GM06990 (cell line): ENCODE data around the gene ZNF581.

Source experiments
- DNase-seq: peaks from one replicate; pipeline ENCODE4 v3.0.0-alpha.2; 2011; ENCODE audit not compliant: insufficient read length; ENCODE audit errors: extremely low read depth
- H3K27me3 ChIP-seq: replicated peaks from 2 replicates; pipeline ENCODE4 v1.6.0; 2011; ENCODE audit warnings: low read length; ENCODE audit not compliant: control insufficient read depth, insufficient read depth
- H3K36me3 ChIP-seq: 2 replicates; pipeline ENCODE4 v1.5.1; 2011; ENCODE audit warnings: low read length; ENCODE audit not compliant: control insufficient read depth, insufficient read depth
- H3K4me3 ChIP-seq: replicated peaks from 2 replicates; pipeline ENCODE4 v1.5.1; 2011; ENCODE audit warnings: low read depth, mild to moderate bottlenecking, control low read depth, low read length
- TF ChIP-seq, protein P1 (sequence below): IDR thresholded peaks from 2 replicates; pipeline ENCODE4 v1.5.1; 2011; ENCODE audit warnings: low read length, control low read depth, mild to moderate bottlenecking, inconsistent platforms; ENCODE audit not compliant: insufficient read depth, poor library complexity, severe bottlenecking

Gene ZNF581

GRCh38 chr19:55673889-55674288, 30.4 kb downstream of the ZNF581 start:
- H3K27me3 ChIP-seq = no peaks in the 10 kb centered on the region
- no peak overlapping the region for H3K4me3 ChIP-seq
- no peak for DNase-seq
- H3K36me3 ChIP-seq = peaks cover 32% of the 10 kb centered on the region
- TF ChIP-seq, protein P1, sequence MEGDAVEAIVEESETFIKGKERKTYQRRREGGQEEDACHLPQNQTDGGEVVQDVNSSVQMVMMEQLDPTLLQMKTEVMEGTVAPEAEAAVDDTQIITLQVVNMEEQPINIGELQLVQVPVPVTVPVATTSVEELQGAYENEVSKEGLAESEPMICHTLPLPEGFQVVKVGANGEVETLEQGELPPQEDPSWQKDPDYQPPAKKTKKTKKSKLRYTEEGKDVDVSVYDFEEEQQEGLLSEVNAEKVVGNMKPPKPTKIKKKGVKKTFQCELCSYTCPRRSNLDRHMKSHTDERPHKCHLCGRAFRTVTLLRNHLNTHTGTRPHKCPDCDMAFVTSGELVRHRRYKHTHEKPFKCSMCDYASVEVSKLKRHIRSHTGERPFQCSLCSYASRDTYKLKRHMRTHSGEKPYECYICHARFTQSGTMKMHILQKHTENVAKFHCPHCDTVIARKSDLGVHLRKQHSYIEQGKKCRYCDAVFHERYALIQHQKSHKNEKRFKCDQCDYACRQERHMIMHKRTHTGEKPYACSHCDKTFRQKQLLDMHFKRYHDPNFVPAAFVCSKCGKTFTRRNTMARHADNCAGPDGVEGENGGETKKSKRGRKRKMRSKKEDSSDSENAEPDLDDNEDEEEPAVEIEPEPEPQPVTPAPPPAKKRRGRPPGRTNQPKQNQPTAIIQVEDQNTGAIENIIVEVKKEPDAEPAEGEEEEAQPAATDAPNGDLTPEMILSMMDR = no peak

GRCh38 chr19:55674459-55674840, 31.0 kb downstream of the ZNF581 start:
- no peak for DNase-seq

DNA sequence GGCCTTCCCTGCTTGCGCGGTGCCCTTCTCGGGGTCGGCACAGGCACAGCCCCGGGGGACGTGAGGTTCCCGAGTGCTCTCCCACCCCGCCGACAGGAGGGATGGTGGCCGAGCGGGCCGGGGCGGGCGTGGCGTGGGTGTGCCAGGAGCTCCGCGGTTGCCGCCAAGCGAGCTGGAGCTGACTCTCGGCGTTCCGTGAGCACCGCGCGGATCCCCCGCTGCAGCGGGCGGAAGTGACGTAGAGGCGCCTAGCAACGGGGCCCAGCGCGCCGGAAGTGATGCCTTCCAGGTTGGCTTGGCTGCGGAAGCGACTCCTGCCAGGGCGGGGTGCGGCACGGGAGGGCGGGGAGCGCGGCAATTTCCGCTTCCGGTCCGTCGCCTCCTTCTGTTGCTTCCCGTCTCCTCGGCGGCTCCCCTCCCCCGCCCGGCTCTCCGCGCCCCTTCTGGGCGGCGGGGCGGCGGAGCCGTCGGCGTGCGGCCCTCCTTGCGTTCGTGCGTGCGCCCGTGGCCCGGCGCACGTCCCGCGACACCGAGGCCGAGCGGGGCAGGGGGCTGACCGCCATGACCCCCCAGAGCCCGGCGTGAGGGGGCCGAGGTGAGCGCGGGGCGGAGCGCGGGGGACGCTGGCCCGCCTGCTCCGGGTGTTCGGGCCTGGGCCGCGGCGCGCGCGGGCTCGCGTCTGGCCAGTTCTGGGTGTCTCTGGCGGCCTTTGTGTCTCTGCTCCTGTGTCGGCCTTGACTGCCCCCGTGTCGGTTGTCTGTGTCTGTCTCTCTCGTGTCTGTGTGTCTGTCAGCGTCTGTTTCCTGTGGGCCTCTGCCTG, 31.6 kb downstream of the ZNF581 start, which contains the start of gene EPN1:
EPN1 (plus strand) TSS at position 386 of the 820 bp plus-strand sequence. CDS start 3,402 bp downstream, outside the sequence.
- DNase-seq = peak; percentile 98
- peaks cover 30% of the 10 kb centered on the region for H3K36me3 ChIP-seq
- no peaks in the 10 kb centered on the region for H3K27me3 ChIP-seq
- TF ChIP-seq, protein P1 = no peak
- peak within 1 kb of the TSS; percentile 93 for H3K4me3 ChIP-seq

More at GRCh38 chr19:55674459-55674840, 31.0 kb downstream of the ZNF581 start:
- Histone ChIP-seq H3K27me3 (no peaks in the 10 kb centered on the region), H3K36me3 (peaks cover 32% of the 10 kb centered on the region), H3K4me3 (peak overlapping the region; percentile 93)
- TF ChIP-seq, protein P1 = no peak

GRCh38 chr19:55675661-55676354, 32.4 kb downstream of the ZNF581 start:
- peaks cover 28% of the 10 kb centered on the region for H3K36me3 ChIP-seq

DNA sequence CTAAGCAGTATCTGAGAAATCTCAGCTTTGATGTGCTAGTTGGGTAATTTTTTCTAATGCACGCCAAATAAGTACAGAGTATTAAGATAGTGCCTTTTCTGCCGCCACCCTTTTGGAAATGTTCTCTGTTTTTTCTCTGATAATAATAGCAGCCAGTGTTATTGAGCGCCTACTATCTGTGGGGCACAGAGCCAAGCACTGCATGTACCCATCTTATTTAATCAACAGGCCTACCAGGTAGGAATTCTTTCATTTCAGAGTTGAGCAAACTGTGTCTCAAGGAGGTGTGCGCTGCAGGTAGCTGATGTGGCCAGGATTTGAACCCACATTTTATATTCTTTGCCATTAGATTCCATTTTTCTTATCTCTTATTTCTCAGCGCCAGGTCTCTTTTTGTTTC, 32.9 kb downstream of the ZNF581 start:
- TF ChIP-seq, protein P1 = peak; percentile 28
- no peaks in the 10 kb centered on the region for H3K27me3 ChIP-seq
- DNase-seq = no peak
- H3K36me3 ChIP-seq = peaks cover 28% of the 10 kb centered on the region
- H3K4me3 ChIP-seq = peak overlapping the region; percentile 93

More at GRCh38 chr19:55675661-55676354, 32.4 kb downstream of the ZNF581 start:
- Histone ChIP-seq H3K27me3 (no peaks in the 10 kb centered on the region), H3K4me3 (peak overlapping the region; percentile 93)
- TF ChIP-seq, protein P1 = no peak
- peak; percentile 13 for DNase-seq
